UCSD-AML1 (cell line): Measurements from ENCODE around the gene CLMP.
A peak's percentile ranks its signal among the peaks of the same experiment; 100 is the strongest.

Source experiments
- DNase-seq: peaks from one replicate; lab custom pipeline; 2025; ENCODE audit not compliant: unreplicated experiment; lab: John Stamatoyannopoulos, UW

The CLMP gene, protein sequence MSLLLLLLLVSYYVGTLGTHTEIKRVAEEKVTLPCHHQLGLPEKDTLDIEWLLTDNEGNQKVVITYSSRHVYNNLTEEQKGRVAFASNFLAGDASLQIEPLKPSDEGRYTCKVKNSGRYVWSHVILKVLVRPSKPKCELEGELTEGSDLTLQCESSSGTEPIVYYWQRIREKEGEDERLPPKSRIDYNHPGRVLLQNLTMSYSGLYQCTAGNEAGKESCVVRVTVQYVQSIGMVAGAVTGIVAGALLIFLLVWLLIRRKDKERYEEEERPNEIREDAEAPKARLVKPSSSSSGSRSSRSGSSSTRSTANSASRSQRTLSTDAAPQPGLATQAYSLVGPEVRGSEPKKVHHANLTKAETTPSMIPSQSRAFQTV

DNA sequence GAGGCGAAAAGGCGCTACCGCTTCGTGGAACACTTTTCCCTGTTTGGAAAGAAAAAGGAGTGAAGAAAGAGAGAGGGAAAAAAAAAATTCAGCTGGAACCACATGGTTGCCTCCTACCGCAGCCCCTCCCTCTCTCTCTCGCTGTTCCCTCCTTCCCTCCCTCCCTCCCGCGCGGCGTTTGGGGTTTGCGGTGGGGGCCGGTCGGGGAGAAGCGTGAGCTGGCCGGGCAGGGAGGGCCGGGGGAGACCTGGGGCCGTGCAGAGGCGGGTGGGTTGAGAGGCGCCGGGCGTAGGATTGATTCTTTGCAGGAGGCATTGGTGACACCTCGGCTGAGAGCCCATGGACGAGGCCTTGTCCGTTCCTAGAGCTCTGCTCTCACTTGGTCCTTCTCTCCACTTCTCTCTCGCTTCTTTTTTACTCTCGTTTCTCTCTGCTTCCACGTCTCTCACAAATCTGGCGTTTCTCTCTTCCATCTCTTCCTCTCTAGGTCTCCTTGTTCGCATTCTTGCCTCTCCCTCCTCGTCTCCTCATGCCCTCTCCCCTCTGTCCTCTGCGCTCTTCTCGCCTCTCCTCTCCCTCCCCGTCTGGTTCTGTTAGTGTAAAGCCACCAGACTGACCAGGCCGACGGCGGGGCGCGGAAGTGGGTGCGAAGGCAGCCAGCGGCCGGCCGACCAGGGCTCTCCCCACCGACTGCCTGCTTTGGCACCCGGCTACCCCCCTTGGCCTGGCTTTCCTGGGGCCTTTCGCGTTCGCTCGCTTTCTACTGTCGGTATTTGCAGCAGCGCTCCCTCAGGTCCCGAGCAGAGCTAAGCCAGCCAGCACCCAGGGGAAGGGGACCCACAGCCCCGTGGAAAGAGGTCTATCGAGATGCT, at the start of gene CLMP:
Gene CLMP (minus strand): TSS at position 61 of the 872 bp plus-strand sequence. CDS start 308 bp downstream, outside the sequence.
- DNase-seq, result no peak

GRCh38 chr11:123241874-123242543, 47.0 kb upstream of the CLMP start:
- no peak for DNase-seq

- no peak for DNase-seq
These were observed 46.2 kb upstream of the CLMP start for GRCh38 chr11:123241294-123241693.

- no peak for DNase-seq
These were observed 44.4 kb upstream of the CLMP start for GRCh38 chr11:123239191-123240150.

- no peak for DNase-seq
These were observed 43.2 kb upstream of the CLMP start for GRCh38 chr11:123238297-123238696.

- DNase-seq, result no peak
These were observed 41.8 kb upstream of the CLMP start for GRCh38 chr11:123236879-123237278.

DNA sequence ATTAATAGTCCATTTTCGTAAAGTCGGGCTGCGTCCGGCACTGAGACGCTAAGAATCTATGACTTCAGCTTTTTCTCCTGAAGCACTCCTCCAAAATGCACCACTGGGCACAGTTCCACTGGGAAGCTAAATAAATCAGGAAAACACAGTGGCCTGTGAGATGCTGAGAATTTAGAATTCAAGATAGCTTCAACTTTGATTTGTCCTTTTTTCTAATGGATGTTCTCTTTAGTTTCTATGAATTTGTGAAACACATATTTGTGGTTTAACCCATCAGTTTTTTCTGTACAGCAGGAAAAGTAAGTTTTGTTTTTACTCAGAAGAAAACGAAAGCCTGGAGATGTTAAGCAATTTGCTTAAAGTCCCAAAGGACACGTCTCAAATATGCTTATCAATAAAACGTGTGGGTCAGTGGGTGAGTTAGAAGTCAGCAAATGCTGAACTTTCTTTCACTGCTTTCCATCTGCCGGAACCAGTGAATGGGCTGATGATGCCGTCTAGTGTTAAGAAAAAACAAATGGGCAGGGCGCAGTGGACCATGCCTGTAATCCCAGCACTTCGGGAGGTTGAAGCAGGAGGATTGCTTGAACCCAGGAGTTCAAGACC, 40.7 kb upstream of the CLMP start:
- no peak for DNase-seq

- DNase-seq, result peak; percentile 18
These were observed 40.1 kb upstream of the CLMP start for GRCh38 chr11:123235117-123235655.

DNA sequence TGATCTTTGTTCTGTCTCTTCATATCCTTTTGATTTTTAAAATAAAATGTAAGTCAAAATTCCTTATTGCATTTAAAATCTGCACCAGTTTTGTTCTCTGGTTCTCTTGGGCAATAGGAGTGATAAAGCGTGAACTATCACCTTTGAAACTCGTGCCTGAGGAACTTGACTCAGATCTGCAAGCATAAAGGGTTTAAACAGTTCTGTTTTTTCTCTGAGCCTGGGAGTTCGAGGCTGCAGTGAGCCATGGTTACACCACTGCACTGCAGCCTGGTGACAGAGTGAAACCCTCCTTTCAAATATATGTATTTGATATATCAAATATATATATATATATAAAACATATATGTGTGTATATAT, 38.9 kb upstream of the CLMP start:
- DNase-seq, result no peak

- DNase-seq, result no peak
These were observed 38.4 kb upstream of the CLMP start for GRCh38 chr11:123233280-123233974.

- no peak for DNase-seq
These were observed 36.7 kb upstream of the CLMP start for GRCh38 chr11:123231777-123232176.

GRCh38 chr11:123231256-123231655, 36.2 kb upstream of the CLMP start:
- no peak for DNase-seq

GRCh38 chr11:123230346-123230745, 35.3 kb upstream of the CLMP start:
- DNase-seq, result no peak

DNA sequence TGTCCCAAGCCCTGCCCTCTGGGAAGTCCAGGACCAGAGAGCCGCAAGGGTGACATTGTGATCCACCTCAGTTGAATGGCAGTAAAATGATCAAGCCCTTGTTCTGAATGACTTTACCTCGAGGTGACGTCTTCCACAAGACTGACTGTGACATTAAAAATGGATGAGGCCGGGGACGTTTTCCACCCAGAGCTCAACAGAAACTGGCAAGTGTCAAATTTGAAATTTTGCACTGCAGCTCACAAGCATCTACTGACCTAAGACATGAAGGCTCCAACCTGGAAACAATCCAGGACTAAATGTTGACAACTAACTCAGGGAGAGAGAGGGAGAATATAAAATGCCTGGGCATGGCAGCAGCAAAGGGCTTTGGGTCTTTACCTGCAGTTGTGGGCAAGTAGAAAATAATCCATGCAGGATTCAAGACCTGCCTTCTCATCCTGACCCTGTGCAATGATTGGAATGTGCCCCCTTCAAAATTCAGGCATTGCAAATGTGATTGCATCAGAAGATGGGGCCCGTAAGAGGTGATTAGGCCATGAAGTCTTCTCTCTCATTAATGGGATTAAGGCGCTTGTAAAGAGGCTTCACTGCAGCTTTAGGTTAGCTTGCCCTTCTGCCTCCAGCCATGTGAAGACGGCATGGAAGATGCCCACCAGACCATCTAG, 33.6 kb upstream of the CLMP start:
- DNase-seq, result no peak

DNA sequence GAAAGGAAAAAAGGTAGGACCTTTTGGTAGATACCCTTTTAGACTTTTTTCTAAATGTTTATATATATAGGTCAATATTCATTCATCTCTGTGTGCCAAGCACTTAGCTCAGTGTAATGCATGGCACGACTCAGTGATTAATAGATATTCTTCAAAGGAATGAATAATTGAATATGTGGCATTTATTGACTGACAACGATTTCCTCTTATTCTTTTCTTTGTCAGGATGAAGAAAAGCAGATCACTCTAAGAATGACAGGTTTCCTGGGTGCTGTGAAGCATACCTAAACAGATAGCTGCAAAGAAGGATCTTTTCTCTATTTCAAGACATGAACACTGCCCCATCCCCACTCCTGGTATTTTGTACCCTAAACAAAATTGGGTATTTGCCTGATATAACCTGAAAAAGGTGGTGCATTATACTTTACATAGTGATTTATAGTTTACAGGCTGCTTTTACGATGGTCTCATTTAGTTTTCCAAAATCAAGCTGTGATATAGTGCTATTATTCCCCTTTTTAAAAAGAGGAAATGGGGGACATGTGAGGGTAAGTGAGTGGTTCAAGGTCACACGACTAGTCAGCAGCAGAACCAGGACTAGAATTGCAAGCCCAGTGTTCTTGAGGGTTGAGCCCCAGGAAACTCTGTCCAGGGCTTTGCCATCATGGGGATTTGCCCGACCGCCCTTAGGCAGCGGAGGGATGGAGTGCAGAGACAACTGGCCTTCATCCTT, 32.9 kb upstream of the CLMP start:
- no peak for DNase-seq

- no peak for DNase-seq
These were observed 26.5 kb upstream of the CLMP start for GRCh38 chr11:123221584-123221983.

GRCh38 chr11:123221096-123221561, 26.1 kb upstream of the CLMP start:
- DNase-seq, result no peak
